ENCODE results near the gene PWWP2B. TPM values are rescaled to one million over a fixed set of nuclear protein-coding genes. Genes with fewer than 3 reads are reported as not detected.

The PWWP2B gene
- total RNA-seq, 2 experiments from 2014 or later = 3.5 to 3.8 TPM

GRCh38 chr10:132413226-132414205 lies 16.5 kb downstream of the PWWP2B start:
- CTCF ChIA-PET = no interaction called here
- POLR2A ChIA-PET = no interaction called here

GRCh38 chr10:132414402-132415016 lies 17.5 kb downstream of the PWWP2B start:
- ChIA-PET POLR2A (no interaction called here), CTCF (no interaction called here)

- ChIA-PET POLR2A (no interaction called here), CTCF (no interaction called here)
Measured at GRCh38 chr10:132415255-132415654, 18.3 kb downstream of the PWWP2B start.

DNA sequence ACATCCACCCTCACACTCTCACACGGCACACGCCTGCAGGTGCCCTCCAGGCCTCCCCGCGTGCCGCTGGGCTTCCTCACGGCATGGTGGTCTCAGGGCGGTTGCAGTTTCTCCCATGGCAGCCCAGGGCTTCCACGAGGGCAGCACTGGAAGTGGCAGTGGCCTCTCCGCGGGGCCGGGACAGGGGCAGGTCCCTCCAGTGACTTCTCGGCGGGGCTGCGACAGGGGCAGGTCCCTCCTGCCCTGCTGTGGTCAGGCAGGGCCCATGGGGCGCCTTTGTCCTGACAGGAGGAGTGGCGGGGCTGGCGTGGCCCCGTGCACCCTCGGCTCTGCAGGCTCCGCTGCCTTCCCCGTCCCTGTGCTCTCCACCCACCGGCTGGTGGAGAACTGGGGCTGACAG lies 19.0 kb downstream of the PWWP2B start:
- CTCF ChIA-PET = no interaction called here
- POLR2A ChIA-PET = no interaction called here

GRCh38 chr10:132416566-132417256 lies 19.7 kb downstream of the PWWP2B start:
- CTCF ChIA-PET = no interaction called here
- POLR2A ChIA-PET = no interaction called here

DNA sequence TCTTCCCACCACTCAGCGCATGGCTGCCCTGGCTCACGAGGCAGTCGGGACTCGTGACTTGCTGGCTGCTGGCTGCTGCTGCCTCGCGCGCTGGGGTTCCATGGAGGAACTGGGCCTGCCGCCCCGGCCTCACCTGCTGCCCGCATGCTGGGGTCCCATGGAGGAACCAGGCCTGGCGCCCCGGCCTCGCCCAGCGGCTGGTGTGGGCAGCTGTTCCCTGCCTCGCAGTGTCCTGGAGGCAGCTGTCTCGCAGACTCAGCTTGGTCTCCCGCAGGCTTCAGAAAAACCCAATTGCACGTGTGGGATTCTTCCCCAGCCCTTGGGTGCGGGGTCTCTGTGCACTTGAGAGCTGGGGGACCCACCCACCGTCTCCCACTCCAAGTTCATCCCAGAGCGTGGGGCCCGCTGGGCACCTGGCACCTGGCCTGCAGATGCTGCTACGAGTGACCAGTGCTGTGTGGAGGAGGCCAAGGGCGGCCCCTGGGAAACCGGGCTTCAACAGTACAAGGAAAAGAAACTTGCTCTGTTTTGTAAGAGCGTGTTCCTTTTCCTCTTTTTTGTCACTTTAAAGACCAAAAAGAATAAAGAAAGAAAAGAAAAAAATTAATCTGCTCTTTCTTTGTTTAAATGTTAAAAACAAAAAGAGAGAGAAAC lies 20.4 kb downstream of the PWWP2B start:
- ChIA-PET POLR2A (no interaction called here), CTCF (no interaction called here)

DNA sequence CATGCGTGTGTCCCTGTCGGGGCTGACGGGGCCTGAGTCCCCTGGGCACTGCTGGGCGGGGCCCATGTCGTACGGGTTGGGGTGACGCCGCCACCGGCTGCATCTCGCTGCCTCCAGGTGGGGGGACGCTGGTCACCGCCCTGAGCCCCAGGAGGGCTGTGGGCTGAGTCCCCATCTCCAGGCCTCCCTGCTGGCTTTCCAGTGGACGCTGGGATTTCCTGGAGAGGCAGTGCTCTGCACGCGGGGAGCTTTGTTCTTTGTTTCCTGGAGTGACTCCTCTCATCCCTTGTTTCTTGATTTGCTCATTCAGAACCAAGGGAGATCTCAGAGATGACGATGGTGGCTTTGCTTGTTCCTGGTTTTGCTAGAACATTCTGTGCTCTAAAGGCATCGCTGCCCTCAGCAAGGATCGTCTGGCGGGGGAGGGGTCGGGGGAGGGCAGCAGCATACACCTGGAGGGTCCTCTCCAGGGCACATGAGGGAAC lies 21.0 kb downstream of the PWWP2B start:
- POLR2A ChIA-PET = interaction anchor here (1.0 kb wide), 1 partner anchor 37 kb away, joined by 3 read pairs; no protein-coding TSS in a partner anchor
- CTCF ChIA-PET = no interaction called here

DNA sequence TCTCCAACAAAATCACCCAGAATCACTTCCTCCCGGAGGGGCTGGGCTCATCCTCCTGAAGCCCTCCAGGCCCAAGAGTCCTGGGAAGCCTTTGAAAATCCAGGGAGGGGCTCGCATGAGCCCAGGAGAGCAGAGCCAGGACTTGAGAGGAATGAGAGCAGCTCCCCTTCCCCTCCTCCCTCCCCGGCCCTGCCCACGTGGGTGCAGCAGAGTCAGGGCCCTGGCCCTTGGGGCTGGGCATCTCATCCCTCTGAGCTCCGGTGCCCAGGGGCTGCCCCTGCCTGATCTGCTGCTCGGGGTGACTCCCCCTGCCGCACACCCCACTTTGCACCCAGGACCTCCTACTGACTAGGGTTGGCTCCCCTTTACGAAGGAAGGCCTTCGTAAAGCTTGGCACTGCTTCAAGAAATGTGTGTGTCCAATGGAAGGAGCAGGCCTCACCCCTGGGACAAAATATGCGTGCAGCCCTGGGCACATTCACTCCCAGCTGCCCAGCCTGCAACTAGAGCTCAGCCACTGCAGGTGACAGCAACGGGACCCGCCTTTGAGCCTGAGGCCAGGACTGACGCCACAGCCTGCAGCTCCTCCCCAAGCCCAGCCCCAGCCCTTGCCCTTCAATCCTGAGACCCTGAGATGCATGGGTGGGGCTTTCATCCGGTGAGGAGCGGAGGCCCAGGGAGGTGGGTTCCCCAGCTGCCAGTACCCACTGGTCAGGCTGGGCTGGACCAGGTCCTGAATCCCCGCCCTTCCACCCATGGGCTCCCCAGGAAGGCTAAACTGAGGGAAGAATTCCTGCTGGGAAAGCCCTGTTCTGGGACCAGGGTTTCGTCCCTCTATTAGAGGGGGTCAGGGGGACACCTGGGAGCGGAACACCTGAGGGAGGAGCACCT lies 21.8 kb downstream of the PWWP2B start:
- ChIA-PET POLR2A (interaction anchor here (1.0 kb wide), 1 partner anchor 38 kb away, joined by 3 read pairs; no protein-coding TSS in a partner anchor), CTCF (no interaction called here)

DNA sequence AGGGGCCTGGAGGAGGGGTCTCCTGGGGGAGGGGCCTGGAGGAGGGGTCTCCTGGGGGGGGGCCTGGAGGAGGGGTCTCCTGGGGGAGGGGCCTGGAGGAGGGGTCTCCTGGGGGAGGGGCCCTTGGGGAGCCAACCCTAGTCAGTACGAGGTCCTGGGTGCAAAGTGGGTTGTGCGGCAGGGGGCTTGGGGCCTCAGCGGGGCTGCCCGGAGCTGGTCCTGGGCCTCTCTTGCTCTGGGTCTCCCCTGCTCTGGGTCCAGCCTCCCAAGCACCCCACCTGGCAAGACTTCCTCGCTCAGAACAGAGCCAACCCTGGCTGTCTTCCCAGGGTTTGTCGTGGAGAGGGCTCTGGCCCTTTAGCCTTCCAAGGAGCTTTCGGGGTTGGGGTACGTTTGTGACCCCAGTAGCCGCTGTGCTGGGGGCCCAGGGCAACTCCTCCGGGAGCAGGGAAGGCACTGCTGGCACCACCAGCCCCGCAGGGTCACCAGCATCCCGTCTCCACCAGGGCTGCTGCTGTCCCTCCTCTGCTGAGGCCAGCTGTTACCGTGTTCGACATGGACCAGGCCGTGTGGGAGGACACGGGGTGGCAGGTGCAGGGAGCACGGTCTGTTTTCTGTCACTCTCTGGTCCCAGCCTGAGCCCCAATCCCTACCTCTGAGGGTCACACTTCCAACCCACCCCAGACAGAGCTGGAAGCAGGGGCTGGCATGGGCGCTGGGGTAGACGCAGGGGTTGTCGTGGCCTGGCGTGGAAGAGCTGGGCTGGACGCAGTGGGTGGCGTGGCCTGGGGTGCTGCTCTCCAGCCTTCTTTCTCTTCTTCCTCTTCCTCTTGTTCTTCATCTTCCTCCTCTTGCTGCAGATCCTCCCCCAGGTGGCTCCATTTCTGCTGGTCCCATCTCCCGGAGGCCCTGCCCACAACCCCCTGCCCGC lies 22.8 kb downstream of the PWWP2B start:
- POLR2A ChIA-PET = no interaction called here
- CTCF ChIA-PET = interaction anchor here (1.2 kb wide), 1 partner anchor 9 kb away, joined by 3 read pairs; no protein-coding TSS in a partner anchor

GRCh38 chr10:132420469-132420980 lies 23.5 kb downstream of the PWWP2B start:
- ChIA-PET POLR2A (no interaction called here), CTCF (interaction anchor here (1.2 kb wide), 1 partner anchor 9 kb away, joined by 3 read pairs; no protein-coding TSS in a partner anchor)

DNA sequence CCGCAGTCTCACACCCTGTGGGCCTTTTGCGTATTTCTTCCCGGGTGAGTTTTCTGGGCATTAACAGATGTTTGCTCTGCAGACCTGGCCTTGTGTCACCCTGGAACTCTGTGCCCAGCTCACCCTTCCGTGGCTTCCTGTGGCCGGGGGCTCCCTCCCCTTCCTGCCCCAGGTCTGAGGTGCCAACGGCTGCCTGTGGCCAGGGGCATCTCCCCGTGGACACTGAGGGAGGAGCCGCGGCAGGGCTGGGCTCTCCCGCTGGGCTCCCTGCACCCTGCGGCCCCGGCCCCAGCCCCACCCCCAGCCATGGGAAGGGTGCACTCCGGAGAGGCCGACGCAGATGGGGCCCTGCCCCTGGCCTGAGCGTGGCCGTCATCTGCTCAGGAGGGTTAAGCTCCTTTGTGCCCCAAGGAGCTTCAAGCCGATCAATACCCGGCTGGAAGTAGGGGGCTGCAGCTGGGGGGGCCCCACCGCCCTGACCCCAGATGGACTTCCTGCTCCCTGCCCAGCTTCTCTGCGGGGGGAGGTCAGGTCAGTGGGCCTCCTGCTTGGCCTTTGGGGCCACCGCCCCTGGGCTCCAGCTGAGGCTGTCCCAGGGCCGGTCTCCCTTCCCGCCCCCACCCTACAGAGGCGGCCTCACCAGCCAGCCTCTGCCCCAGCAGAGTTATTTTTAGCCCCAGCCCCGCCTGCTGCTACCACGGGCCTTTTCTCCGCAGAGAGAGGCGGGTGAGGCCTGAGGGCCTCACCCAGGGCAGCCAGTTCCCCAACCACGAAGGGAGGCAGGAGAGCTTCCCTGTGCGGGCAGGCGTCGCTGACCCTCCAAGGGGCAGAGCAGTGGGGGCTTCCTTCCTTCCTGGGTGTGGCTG lies 24.2 kb downstream of the PWWP2B start:
- ChIA-PET POLR2A (no interaction called here), CTCF (interaction anchor here (1.2 to 2.2 kb wide), 2 partner anchors 10 to 22 kb away, joined by 3 to 6 read pairs; no protein-coding TSS in a partner anchor)

- ChIA-PET CTCF (interaction anchor here (1.2 to 2.2 kb wide), 2 partner anchors 22 to 25 kb away, joined by 3 to 6 read pairs; no protein-coding TSS in a partner anchor), POLR2A (interaction anchor here (1.0 kb wide), 1 partner anchor 24 kb away, joined by 4 read pairs; no protein-coding TSS in a partner anchor)
Measured at GRCh38 chr10:132421847-132422751, 25.1 kb downstream of the PWWP2B start.

GRCh38 chr10:132422903-132423825 lies 26.2 kb downstream of the PWWP2B start:
- ChIA-PET POLR2A (interaction anchor here (1.0 kb wide), 1 partner anchor 23 kb away, joined by 4 read pairs; no protein-coding TSS in a partner anchor), CTCF (interaction anchor here (1.2 to 2.2 kb wide), 2 partner anchors 20 to 23 kb away, joined by 3 to 6 read pairs; no protein-coding TSS in a partner anchor)
